Stimulated activated naive CD8-positive, alpha-beta T cell treated with anti-CD3 and anti-CD28 coated beads, Interleukin-15, Interleukin-2, amounts not matched to agents 100 U/mL and 50 U/mL, for 24 hours (primary cell): ENCODE data around the gene SERTAD3.
A peak's percentile ranks its signal among the peaks of the same experiment; 100 is the strongest.
"Not testable (repeated sequence)": the region's sequence is repeated elsewhere in the genome, so short reads cannot be mapped to it uniquely, and the experiment has no call there.

Source experiments
- ATAC-seq: fragments of 150-1000 bp; cut with Tn5 transposase; one replicate; pipeline ENCODE4 v1.10.0; 2021
- DNase-seq: peaks from one replicate; pipeline ENCODE4 v3.0.0; 2021

SERTAD3 gene

DNA sequence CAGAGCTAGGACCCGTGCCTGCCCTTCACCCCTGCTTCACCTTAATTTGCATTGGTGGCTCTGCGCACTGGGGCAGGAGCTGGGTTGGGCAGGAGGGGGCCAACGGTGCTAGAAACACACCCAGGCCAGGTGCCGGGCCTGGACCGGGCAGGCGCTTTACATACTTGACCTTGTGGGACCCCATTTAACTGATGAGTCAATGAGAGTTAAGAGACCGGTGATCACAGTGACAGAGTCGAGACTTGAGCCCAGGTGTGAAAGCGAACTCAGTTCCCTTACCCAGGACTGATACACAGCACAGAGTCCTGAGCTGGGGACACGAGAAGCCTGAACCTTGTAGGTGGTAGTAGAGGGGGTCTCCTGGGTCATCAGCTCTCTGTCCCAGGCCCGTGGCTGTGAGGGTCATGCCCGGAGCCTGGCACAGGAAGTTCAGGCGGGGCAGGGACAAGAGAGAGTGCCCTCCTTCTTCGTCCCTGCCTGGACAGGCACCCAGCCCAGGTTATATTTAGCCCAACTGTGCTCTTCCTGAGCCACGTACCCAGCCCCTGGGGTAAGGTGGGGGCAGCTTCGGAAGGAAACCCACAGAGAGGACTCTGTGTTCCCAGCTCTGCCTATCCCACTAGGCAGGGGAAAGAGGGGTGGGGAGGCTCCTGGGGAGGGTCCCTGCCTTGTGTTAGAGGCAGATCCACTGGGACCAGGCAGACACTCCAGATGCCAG, 32.9 kb downstream of the SERTAD3 start:
- ATAC-seq (no peak), DNase-seq (no peak)

DNA sequence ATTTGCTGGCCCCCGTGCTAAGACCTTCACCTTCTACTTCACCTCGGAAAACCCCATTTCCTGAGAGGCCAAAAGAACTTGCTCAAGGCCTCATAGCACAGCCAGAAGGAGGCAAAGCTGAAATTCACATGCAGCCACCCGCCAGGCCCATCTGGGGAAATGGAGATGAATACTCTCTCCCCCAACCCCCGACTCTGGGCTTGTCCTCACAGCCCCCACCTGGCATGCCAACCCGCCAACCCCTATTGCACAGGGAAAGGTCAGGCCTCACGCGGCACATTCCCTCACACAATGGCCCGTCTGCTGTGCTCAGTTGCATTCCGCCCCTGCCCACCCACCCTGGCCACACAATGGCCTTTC, 34.1 kb downstream of the SERTAD3 start:
- ATAC-seq (no peak), DNase-seq (no peak)

DNA sequence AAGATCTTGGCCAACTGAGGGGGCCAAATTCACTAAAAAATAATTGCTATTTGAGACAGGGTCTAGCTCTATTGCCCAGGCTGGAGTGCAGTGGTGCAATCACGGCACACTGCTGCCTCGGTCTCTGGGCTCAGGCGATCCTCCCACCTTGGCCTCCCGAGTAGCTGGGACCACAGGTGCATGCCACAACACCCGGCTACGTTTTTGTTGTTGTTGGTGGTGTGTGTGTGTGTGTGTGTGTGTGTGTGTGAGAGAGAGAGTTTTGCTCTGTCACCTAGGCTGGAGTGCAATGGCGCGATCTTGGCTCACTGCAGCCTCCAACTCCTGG, 35.6 kb downstream of the SERTAD3 start:
- ATAC-seq, DNase-seq: not testable (repeated sequence)

DNA sequence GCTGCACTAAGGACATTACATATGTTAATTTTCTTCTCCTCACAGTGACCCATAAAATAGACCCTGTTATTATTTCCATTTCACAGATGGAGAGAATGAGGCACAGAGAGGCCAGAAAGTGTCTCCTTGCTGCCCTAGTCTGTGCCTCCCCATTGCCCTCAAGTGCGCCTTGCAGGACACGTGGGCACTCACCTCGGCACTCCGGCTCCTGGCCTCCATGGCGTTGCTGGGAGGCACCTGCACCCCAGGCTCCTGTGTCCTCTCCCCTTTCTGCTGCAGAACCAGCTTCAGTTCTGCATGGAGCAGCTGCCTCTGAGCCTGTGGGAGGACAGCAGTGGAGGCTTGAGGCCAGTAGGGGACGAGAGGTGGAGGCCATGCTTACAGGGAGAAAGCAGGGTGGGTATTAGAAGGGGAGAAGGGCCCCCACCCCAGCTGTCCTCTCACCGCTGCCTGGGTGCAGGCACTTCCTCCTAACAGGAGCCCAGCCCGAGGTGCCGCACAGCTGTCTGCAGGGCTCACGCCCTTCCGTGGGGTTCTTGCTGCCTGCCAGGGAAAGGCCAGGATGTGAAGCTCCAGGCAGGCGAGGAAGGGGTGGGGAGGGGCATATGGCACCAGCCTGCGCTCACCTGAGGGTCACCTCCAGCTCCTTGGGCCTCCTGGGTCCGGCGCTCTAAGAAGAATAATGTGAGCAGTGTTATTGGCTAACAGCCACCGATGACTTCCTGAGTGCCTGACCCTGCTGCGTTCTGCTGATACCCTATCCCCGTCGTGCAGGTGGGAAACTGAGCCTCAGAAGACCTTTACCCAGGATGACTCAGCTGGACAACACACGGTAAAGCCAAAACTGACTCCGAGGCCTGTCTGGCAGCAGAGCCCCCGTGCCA, 36.2 kb downstream of the SERTAD3 start:
- no peak for DNase-seq
- ATAC-seq = no peak

DNA sequence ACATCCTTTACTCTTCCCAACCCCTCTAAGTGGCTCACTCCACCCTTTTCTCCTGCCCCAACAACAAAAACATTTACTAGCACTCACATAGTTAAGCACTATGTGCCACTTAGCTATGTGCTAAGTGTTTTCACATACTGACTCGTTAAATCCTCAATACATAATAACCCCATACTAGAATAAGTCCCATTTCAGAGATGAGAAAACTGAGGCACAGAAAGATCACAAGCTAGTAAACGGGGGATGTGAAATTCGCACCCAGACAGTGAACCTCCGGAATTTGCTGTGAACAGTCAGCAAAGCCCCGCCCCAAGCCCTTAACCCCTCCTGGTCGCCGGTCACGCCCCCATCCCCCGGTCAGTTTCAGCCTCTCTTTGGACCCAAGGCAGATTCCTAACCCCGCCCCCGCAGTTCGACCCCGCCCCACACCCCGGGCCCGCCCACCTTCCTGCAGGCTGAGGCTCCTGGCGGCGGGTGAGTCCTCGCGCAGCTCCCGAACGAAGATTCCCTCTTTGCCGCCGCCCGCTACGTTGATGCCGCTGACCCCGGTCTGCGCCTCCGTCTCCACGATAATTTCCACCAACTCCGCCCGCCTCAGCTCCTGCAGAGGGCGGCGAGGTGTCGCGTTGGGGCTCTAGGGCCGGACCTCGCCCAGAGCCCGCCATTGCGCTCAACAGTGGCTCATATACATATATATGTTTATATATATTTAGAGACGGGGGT, 40.7 kb downstream of the SERTAD3 start:
- DNase-seq (peak; percentile 88), ATAC-seq (peak; percentile 71)

DNA sequence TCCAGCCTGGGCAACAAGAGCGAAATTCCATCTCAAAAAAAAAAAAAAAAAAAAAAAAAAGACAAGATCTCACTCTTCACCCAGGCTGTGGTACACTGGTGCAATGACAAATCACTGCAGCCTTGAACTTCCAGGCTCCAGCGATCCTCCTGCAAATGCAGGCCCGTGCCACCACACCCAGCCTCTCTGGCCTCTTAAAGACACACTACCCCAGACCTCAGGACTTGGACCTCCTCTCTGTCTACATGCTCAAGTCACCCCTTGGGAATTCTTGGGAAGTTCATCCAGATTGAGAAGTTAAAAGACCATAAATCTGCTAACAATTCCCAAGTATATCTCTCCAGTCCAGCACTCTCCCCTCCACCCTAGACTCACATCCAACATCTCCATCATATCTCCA, 43.6 kb downstream of the SERTAD3 start:
- ATAC-seq = no peak
- DNase-seq = no peak

DNA sequence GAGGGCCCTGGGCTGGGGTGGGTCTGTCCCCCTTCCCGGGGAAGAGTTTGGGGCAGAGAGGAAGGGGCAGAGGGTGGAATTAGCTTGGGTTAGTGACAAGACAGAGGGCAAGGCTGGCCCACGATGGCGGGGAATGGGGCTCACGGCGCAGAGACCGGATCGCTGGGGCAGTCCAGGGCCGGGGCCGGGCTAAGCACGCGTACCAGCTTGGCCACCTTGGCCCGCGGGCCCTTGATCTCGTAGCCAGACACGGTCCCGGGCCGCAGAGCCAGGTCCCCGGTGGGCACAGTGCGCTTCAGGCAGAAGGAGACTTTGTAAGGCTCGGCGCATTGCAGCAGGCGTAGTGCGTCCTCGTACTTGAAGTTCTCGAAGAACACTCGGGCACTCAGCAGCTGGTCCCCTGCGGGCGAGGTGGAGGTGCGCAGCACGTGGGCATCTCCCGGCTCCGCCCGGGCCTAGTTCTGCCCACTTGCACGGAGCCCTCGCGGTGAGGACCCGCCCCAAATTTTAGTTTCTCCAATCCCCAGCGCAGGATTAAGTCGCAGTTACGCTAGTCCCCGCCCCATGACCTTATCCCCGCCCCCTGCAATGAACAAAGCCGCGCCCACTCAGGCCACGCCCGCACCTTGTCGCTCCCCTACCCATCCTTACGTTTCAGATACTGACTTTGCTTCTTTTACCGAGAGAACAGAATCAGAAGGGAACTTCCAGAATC, 45.6 kb downstream of the SERTAD3 start:
- ATAC-seq = peak; percentile 75

DNA sequence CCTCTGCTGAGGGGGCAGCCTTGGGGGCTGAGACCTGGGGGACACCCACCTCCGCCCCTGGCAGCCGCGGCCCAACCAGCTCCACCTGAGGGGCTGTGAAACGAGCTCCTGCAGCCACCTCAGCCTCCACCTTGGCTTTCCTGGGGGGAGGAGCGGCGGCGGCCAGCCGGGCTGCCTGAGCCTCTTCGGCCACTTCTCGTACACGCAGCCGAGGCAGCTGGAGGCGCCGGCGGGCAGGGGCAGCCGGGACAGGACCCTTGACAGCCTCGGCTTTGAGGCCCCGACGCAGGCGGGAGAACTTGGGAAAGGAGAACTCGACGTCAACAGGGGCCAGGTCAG, 46.6 kb downstream of the SERTAD3 start:
- DNase-seq (no peak), ATAC-seq (no peak)

More for the DNA sequence above, 45.6 kb downstream of the SERTAD3 start:
- peak; percentile 67 for DNase-seq

DNA sequence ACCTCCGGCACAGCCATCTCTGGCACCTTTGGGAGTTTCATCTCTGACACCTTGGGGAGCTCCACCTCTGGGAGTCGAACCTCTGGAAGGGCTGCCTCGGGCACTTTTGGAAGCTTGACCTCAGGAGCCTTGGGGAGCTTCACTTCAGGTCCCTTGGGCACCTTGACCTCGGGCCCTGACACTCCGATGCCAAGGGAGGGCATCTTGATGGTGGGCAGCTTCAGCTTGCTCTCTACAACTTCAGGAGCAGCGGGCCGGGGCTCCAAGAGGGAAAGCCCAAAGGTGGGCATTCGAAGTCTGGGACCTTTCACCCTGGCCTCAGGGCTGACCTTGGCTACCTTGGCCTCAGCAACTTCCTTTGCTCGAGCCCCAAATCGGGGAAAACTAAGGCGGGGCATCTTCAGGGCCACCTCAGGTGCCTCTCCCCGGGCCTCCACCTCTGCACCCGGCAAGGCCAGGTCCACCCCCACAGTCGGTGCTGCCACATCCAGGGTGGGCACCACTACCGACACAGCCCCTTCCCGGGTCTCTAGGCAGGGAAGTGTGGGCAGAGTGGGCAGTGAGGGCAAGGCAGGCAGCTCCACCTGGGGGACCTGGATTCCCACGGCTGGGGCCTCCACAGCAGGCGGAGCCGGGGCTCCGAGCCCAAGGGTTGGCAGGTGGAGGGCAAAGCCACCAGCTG, 47.1 kb downstream of the SERTAD3 start:
- DNase-seq = no peak

DNA sequence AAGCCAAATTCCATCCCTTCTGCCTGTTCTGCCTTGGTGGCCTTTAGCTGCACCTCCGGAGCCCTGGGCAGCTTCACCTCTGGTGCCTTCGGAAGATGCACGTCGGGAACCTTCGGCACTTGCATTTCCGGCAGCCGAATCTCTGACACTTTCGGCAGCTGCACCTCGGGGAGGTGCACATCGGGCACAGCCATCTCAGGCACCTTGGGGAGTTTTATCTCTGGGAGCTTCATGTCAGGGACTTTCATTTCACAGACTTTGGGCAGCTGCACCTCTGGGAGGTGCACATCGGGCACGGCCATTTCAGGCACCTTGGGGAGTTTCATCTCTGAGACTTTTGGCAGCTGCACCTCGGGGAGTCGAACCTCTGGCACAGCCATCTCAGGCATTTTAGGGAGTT, 48.2 kb downstream of the SERTAD3 start:
- DNase-seq (no peak), ATAC-seq (no peak)

More for the DNA sequence above, 47.1 kb downstream of the SERTAD3 start:
- no peak for ATAC-seq

DNA sequence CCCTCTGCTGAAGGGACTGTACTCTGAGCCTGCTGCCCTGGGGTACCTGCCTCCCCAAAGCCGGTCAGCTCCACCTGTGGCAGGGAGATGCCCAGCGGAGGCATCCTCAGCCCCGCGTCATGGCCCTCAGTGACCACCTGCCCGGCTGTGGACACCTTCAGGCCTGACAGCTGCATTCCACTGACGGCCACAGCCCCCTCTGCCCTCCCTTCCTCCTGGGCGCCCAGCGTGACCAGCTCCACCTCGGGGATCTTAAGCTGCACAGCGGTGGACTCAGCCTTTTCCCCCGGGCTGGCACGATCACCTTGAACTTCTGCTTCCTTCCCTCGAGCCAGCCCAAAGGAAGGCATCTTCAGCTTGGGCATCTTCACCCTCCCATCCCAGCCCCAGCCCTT, 49.3 kb downstream of the SERTAD3 start:
- ATAC-seq (no peak), DNase-seq (no peak)

DNA sequence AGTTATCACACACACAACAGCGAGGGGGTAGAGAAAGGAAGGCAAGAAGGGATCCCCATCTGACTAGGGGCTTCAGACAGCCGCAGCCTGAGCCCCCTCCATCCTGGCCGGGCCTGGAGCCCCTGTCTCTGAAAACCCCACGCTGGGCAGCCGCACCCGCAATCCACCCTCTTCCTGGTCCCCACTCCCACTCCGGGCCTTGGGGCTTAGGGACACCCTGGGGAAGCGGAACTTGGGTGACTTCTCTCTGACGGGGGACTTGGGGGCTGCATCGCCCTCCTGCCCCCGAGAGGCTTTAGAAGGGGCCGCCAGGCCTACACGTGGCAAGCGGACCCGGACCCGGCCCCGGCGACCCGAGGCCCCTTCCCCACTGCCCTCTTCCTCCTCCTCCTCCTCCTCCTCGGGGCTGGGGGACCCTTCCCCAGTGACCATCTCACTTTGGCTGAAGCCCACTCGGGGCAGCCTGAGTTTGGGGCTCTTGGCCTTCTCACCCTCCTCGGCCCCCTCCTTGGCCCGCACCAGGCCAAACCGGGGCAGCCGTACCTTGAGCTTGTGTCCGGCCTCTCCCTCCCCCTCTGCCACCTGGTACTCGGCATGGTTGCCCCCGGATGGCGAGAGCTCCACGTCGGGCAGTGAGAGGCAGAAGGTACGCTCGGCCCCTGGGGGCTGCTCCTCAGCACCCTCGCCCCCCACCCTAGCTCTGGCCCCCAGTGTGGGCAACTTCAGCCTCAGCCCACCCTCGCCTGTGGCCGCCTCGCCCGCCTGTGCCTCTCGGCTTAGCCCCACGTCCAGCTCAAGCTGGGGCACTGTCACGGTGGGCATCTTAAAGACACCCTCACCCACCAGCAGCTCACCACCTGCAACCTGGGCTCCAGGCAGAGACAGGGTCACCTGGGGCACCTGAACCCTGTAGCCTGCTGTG, 50.0 kb downstream of the SERTAD3 start:
- DNase-seq = no peak
- ATAC-seq = no peak

DNA sequence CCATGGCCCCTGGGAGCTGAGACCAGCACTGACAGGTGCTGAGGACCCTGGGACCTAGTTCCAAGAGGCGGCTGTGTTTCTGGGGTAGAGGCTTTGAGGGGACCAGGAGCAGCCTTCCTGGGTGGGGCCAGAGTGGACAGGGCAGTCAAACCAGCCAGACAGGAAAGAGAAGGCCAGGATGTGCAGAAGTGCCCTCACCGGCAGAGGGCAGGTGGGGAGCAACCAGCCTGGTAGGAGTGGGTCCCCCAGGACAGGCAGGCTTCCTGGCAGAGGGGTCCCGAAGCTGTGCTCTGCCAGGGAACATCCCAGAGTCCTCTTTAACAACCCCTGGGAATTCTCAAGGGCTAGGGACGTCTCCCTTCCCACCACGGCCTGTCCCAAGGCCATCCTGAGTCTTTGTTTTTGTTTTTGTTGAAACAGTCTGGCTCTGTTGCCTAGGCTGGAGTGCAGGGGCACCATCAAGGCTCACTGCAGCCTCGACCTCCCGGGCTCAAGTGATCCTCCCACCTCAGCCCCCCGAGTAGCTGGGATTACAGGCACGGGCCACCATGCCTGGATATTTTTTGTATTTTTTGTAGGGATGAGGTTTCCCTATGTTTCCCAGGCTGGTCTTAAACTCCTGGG, 51.1 kb downstream of the SERTAD3 start:
- DNase-seq = no peak

DNA sequence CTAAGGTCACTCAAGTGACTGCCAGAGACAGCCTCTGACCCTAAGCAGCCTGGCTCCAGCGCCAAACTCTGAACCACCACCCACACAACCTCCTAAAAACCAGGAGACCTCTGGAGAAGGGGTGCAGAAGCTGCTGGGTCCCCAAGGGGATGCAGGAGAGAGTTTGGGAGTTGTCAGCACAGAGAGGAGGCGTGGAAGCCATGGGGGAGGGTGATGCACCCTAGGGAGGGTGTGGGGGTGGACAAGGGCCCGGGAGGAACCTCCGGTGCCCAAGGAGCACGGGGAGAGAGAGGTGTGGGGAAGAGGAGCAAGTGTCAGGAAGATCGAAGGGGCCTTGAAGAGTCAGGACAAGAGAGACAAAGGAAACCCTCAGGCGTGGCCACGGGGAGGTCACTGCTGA, 52.0 kb downstream of the SERTAD3 start:
- ATAC-seq (no peak), DNase-seq (no peak)

More for the DNA sequence above, 51.1 kb downstream of the SERTAD3 start:
- ATAC-seq = no peak
